Measurements from ENCODE around the gene LMF1. TPM values are rescaled to one million over a fixed set of nuclear protein-coding genes. Genes with fewer than 3 reads are reported as not detected.

The LMF1 gene
- total RNA-seq, 2 experiments from 2014 or later, result 17.0 to 31.4 TPM

- H4K20me1 ChIP-seq (ENCODE audit: insufficient read depth, low read length), result no peaks in the 10 kb centered on the region
- intact Hi-C loops (cut with micrococcal nuclease; ENCODE audit: unreplicated experiment), result no loop called here
- H3K79me2 ChIP-seq (ENCODE audit: insufficient read depth, low read depth, low read length), result no peaks in the 10 kb centered on the region
- no peaks in the 10 kb centered on the region for H3K9me2 ChIP-seq (ENCODE audit: insufficient read depth, low read length)
- TF ChIP-seq CTCF (conservative IDR thresholded peaks at IDR 0.05; ENCODE audit: low read length) (no peak), EZH2phosphoT487 (IDR thresholded peaks at IDR 0.05; ENCODE audit: borderline replicate concordance, low read depth, low read length) (no peak)
- DNase-seq (ENCODE audit: low spot score), result no peak
- ChIA-PET CTCF (ENCODE audit: unreplicated experiment) (no interaction called here), POLR2A (interaction anchor here (0.6 kb wide), 1 partner anchor 374 kb away, joined by 5 read pairs; no protein-coding TSS in a partner anchor)
- H3K36me3 ChIP-seq (ENCODE audit: insufficient read depth, low read length), result no peaks in the 10 kb centered on the region
- no peak overlapping the region for H2AFZ ChIP-seq (ENCODE audit: low read length)
- no peak overlapping the region for H3K27ac ChIP-seq (ENCODE audit: low read depth, low read length, poor library complexity, severe bottlenecking)
- H3K4me1 ChIP-seq (ENCODE audit: insufficient read depth, low read length, poor library complexity, severe bottlenecking), result no peaks in the 10 kb centered on the region
- H3K9me3 ChIP-seq (ENCODE audit: low read length), result no peaks in the 10 kb centered on the region
- no peak overlapping the region for H3K4me3 ChIP-seq (ENCODE audit: low read depth, low read length, poor library complexity, severe bottlenecking)
- BruUV-seq (replicated peaks), result no TSS peak
- no peak overlapping the region for H3K4me2 ChIP-seq (ENCODE audit: low read length)
Measured at GRCh38 chr16:856811-857210, 114.0 kb downstream of the LMF1 start.

- no peaks in the 10 kb centered on the region for H3K36me3 ChIP-seq (ENCODE audit: insufficient read depth, low read length)
- H2AFZ ChIP-seq (ENCODE audit: low read length), result no peak overlapping the region
- CTCF ChIA-PET (ENCODE audit: unreplicated experiment), result no interaction called here
- BruUV-seq (replicated peaks), result no TSS peak
- no peaks in the 10 kb centered on the region for H3K9me2 ChIP-seq (ENCODE audit: insufficient read depth, low read length)
- no peak overlapping the region for H3K27ac ChIP-seq (ENCODE audit: low read depth, low read length, poor library complexity, severe bottlenecking)
- DNase-seq (ENCODE audit: low spot score), result no peak
- no peaks in the 10 kb centered on the region for H3K9me3 ChIP-seq (ENCODE audit: low read length)
- intact Hi-C loops (cut with micrococcal nuclease; ENCODE audit: unreplicated experiment), result no loop called here
- no peaks in the 10 kb centered on the region for H3K79me2 ChIP-seq (ENCODE audit: insufficient read depth, low read depth, low read length)
- no peaks in the 10 kb centered on the region for H3K4me1 ChIP-seq (ENCODE audit: insufficient read depth, low read length, poor library complexity, severe bottlenecking)
- no peaks in the 10 kb centered on the region for H4K20me1 ChIP-seq (ENCODE audit: insufficient read depth, low read length)
- TF ChIP-seq EZH2phosphoT487 (IDR thresholded peaks at IDR 0.05; ENCODE audit: borderline replicate concordance, low read depth, low read length) (no peak), CTCF (conservative IDR thresholded peaks at IDR 0.05; ENCODE audit: low read length) (no peak)
- POLR2A ChIA-PET, result no interaction called here
- no peak overlapping the region for H3K4me3 ChIP-seq (ENCODE audit: low read depth, low read length, poor library complexity, severe bottlenecking)
- H3K4me2 ChIP-seq (ENCODE audit: low read length), result no peak overlapping the region
Measured at GRCh38 chr16:856101-856500, 114.7 kb downstream of the LMF1 start.

GRCh38 chr16:855471-855870 lies 115.3 kb downstream of the LMF1 start:
- intact Hi-C loops (cut with micrococcal nuclease; ENCODE audit: unreplicated experiment), result no loop called here
- no peaks in the 10 kb centered on the region for H3K9me3 ChIP-seq (ENCODE audit: low read length)
- H3K9me2 ChIP-seq (ENCODE audit: insufficient read depth, low read length), result no peaks in the 10 kb centered on the region

More at GRCh38 chr16:855471-855870, 115.3 kb downstream of the LMF1 start:
- H3K4me1 ChIP-seq (ENCODE audit: insufficient read depth, low read length, poor library complexity, severe bottlenecking), result no peaks in the 10 kb centered on the region
- no peak overlapping the region for H3K4me2 ChIP-seq (ENCODE audit: low read length)
- no peak for DNase-seq (ENCODE audit: low spot score)
- H2AFZ ChIP-seq (ENCODE audit: low read length), result no peak overlapping the region
- no peak for TF ChIP-seq EZH2phosphoT487 (IDR thresholded peaks at IDR 0.05; ENCODE audit: borderline replicate concordance, low read depth, low read length)
- no peak for TF ChIP-seq CTCF (conservative IDR thresholded peaks at IDR 0.05; ENCODE audit: low read length)
- H3K27ac ChIP-seq (ENCODE audit: low read depth, low read length, poor library complexity, severe bottlenecking), result no peak overlapping the region
- H3K36me3 ChIP-seq (ENCODE audit: insufficient read depth, low read length), result no peaks in the 10 kb centered on the region
- no peaks in the 10 kb centered on the region for H3K79me2 ChIP-seq (ENCODE audit: insufficient read depth, low read depth, low read length)
- BruUV-seq (replicated peaks), result no TSS peak
- no peak overlapping the region for H3K4me3 ChIP-seq (ENCODE audit: low read depth, low read length, poor library complexity, severe bottlenecking)
- ChIA-PET POLR2A (no interaction called here), CTCF (ENCODE audit: unreplicated experiment) (no interaction called here)
- H4K20me1 ChIP-seq (ENCODE audit: insufficient read depth, low read length), result no peaks in the 10 kb centered on the region

Data from OCI-LY7 (cell line).